Hepatocyte (in vitro differentiated cells): Measurements from ENCODE around the gene ACTL10. TPM values are rescaled to one million over a fixed set of nuclear protein-coding genes. Genes with fewer than 3 reads are reported as not detected.
A peak's percentile ranks its signal among the peaks of the same experiment; 100 is the strongest.

ENCODE experiments used
- DNase-seq: peaks from one replicate; pipeline ENCODE4 v3.0.0-alpha.2; 2016; ENCODE audit warnings: low spot score
- H2AFZ ChIP-seq: fragments of 200-600 bp; sonication (generic); 2 replicates; pipeline ENCODE4 v1.6.0; 2016; ENCODE audit warnings: antibody characterized with exemption, mild to moderate bottlenecking
- H3K27ac ChIP-seq: fragments of 200-600 bp; sonication (generic); 2 replicates; pipeline ENCODE4 v1.5.1; 2016; ENCODE audit warnings: mild to moderate bottlenecking
- H3K27me3 ChIP-seq: fragments of 200-600 bp; sonication (generic); 2 replicates; pipeline ENCODE4 v1.6.1; 2016
- H3K36me3 ChIP-seq: fragments of 200-600 bp; sonication (generic); replicated peaks from 2 replicates; pipeline ENCODE4 v1.5.1; 2016; ENCODE audit warnings: low read depth; ENCODE audit not compliant: insufficient read depth
- H3K4me1 ChIP-seq: fragments of 200-600 bp; sonication (generic); 2 replicates; pipeline ENCODE4 v1.5.1; 2016; ENCODE audit warnings: mild to moderate bottlenecking, moderate library complexity; ENCODE audit not compliant: insufficient read depth
- H3K4me2 ChIP-seq: fragments of 200-600 bp; sonication (generic); 2 replicates; pipeline ENCODE4 v1.6.0; 2016
- H3K4me3 ChIP-seq: fragments of 200-600 bp; sonication (generic); 2 replicates; pipeline ENCODE4 v1.5.1; 2016; ENCODE audit warnings: mild to moderate bottlenecking
- H3K79me2 ChIP-seq: fragments of 200-600 bp; sonication (generic); 2 replicates; pipeline ENCODE4 v1.6.0; 2017; ENCODE audit warnings: mild to moderate bottlenecking
- H3K9me2 ChIP-seq: fragments of 200-600 bp; sonication (generic); replicated peaks from 2 replicates; pipeline ENCODE4 v1.6.0; 2017; ENCODE audit warnings: mild to moderate bottlenecking; ENCODE audit not compliant: insufficient read depth
- H3K9me3 ChIP-seq: fragments of 200-600 bp; sonication (generic); 2 replicates; pipeline ENCODE4 v1.5.1; 2016; ENCODE audit warnings: low read depth, mild to moderate bottlenecking
- H4K20me1 ChIP-seq: fragments of 200-600 bp; sonication (generic); 2 replicates; pipeline ENCODE4 v1.6.0; 2016; ENCODE audit warnings: mild to moderate bottlenecking; ENCODE audit not compliant: insufficient read depth, poor library complexity, severe bottlenecking
- EZH2 ChIP-seq: fragments of 200-600 bp; sonication (generic); IDR thresholded peaks from 2 replicates; pipeline ENCODE4 v1.6.1; 2016; ENCODE audit warnings: antibody characterized with exemption, mild to moderate bottlenecking, borderline replicate concordance
- EZH2phosphoT487 ChIP-seq: fragments of 200-600 bp; sonication (generic); IDR thresholded peaks from one replicate; pipeline ENCODE4 v1.6.1; 2018; ENCODE audit warnings: antibody characterized with exemption, mild to moderate bottlenecking, low read depth, moderate library complexity; ENCODE audit not compliant: unreplicated experiment, severe bottlenecking
- WGBS: methylation state at CpG from one replicate; pipeline ENCODE4 v1.1.6; 2016; ENCODE audit warnings: low lambda C conversion rate; ENCODE audit errors: missing lambda C conversion rate; 5-methylcytosine and 5-hydroxymethylcytosine counted together
- polyA plus RNA-seq: library from polyadenylated mRNA; unstranded; fragments of >200 nt; fragmentation: Nextera tagmentation; extraction: Ambion mirVana; gene quantifications from 2 replicates; pipeline ENCODE4 v1.2.1, GENCODE V29; 2016
- total RNA-seq: library from RNA; depleted of rRNA; stranded (reverse); fragments of >200 nt; gene quantifications from 2 replicates; pipeline ENCODE4 v1.2.3, GENCODE V29; 2014
- TF ChIP-seq, protein P1 (sequence below): fragments of 200-600 bp; sonication (generic); IDR thresholded peaks from 2 replicates; pipeline ENCODE4 v1.5.1; 2016; ENCODE audit warnings: antibody characterized with exemption, mild to moderate bottlenecking; ENCODE audit not compliant: poor library complexity

The ACTL10 gene
- total and polyA plus RNA-seq, 2 experiments from 2014 or later = 0.17 to 2.6 TPM

DNA sequence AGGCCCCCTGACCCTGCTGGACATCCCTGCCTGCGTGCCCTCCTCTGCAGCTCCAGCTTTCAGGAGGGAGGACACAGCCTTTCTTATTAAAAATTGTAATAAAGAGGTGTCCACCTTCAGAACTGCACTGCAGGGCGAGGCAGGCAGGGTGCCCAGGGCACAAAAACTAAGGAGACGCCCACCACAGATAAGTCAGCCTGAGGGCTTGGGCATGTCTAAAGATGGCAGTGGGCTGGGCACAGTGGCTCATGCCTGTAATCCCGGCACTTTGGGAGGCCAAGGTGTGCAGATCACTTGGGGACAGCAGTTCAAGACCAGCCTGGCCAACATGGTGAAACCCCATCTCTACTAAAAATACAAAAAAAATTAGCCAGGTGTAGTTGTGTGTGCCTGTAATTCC is 11.6 kb upstream of the ACTL10 start:
- no peaks in the 10 kb centered on the region for H3K36me3 ChIP-seq
- WGBS = 81% methylated on average over 4 of the region's 4 CpGs
- no peak overlapping the region for H2AFZ ChIP-seq
- H4K20me1 ChIP-seq = no peaks in the 10 kb centered on the region
- H3K4me3 ChIP-seq = no peak overlapping the region
- no peak for DNase-seq
- peaks cover 26% of the 10 kb centered on the region for H3K4me1 ChIP-seq
- H3K9me2 ChIP-seq = no peaks in the 10 kb centered on the region
- TF ChIP-seq, protein P1, sequence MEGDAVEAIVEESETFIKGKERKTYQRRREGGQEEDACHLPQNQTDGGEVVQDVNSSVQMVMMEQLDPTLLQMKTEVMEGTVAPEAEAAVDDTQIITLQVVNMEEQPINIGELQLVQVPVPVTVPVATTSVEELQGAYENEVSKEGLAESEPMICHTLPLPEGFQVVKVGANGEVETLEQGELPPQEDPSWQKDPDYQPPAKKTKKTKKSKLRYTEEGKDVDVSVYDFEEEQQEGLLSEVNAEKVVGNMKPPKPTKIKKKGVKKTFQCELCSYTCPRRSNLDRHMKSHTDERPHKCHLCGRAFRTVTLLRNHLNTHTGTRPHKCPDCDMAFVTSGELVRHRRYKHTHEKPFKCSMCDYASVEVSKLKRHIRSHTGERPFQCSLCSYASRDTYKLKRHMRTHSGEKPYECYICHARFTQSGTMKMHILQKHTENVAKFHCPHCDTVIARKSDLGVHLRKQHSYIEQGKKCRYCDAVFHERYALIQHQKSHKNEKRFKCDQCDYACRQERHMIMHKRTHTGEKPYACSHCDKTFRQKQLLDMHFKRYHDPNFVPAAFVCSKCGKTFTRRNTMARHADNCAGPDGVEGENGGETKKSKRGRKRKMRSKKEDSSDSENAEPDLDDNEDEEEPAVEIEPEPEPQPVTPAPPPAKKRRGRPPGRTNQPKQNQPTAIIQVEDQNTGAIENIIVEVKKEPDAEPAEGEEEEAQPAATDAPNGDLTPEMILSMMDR = no peak
- peak overlapping the region; percentile 93 for H3K27ac ChIP-seq
- peak overlapping the region; percentile 46 for H3K4me2 ChIP-seq
- no peaks in the 10 kb centered on the region for H3K79me2 ChIP-seq
- H3K9me3 ChIP-seq = no peaks in the 10 kb centered on the region
- no peaks in the 10 kb centered on the region for H3K27me3 ChIP-seq

DNA sequence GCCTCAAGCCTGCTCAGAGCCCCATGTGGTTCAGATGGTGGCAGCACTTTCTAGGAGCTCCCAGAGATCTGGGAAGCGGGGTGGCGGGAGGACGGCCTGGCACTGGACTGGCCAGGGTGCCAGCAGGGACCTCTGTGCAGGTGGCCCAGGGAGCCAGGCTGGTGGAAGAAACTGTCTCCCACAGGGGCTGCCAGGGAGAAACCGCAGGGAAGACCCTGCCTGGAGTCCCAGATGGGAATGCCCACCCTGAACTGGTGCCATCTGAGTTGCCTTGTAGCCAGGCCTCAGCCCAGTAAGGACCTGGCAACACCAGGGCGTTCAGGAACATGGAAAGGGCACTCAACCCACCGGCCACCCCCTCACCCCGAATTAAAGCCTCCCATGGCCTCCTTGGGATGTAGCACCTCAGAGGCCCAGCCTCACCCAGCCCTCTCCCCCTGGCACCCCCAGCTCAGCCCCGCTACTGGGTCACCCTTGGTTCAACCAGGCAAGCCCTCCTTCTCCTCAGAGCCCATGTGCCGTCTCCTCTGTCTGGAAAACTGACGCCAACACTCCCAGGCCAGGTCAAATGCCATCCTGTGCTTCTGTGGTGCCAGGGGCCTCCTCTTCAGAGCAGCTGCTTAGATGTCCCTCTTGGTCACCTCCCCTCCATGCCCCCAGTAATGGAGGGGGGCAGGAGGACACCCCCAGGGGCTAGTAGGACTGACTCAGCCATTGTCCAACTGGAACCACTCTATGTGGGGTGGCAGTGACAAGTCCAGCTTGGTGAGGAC is 10.5 kb upstream of the ACTL10 start:
- DNase-seq = no peak
- over 99% methylated on average over 10 of the region's 10 CpGs for WGBS

DNA sequence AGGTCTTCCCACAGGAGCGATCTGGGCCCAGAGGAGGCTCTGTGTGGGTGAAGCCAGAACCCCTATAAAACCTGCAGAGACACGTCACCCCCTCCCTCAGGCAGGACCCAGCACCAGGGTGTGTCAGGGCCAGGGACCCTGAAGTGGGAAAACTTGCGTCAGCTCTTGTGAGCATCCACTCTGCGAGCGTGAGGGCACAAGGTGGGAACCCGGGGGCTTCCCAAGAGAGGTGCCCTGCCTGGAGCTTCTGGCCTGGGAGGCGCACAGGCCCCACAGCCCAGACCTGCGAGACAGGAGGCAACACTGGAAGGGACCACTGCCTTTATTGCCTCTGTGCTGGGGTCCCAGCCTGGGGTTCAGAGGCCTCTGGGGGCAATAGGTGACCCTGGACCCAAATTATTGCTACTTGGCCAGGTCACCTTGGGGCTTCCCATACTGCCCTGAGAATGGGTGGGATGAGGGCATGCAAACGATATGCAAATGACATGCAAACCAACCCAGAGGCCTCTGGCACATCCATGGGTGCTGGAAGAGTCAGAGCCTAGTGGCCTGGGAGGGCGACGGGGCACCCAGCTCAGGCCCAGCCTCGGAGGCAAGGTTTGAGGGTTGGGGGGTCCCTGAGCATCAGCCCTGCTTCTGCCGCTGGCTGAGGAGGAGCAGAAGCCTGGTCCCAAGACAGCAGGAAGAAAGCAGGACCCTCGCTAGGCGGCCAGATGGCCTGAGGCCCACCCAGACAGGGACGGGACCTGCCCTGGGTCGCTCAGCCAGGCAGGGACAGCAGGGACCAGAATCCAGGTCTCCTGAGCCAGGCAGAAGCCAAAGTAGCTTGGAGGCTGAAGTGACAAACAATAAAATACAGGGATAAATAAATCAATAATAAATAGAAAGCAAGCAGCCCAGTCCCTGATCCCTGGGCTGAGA is 9.7 kb upstream of the ACTL10 start:
- H3K27ac ChIP-seq = no peak overlapping the region
- no peak overlapping the region for H3K4me3 ChIP-seq
- WGBS = 96% methylated on average over 17 of the region's 17 CpGs
- H2AFZ ChIP-seq = no peak overlapping the region
- H4K20me1 ChIP-seq = no peaks in the 10 kb centered on the region
- H3K9me3 ChIP-seq = no peaks in the 10 kb centered on the region
- no peaks in the 10 kb centered on the region for H3K27me3 ChIP-seq
- no peaks in the 10 kb centered on the region for H3K9me2 ChIP-seq
- H3K4me1 ChIP-seq = peaks cover 26% of the 10 kb centered on the region
- H3K79me2 ChIP-seq = peaks cover 6% of the 10 kb centered on the region
- no peaks in the 10 kb centered on the region for H3K36me3 ChIP-seq
- no peak for DNase-seq
- H3K4me2 ChIP-seq = no peak overlapping the region
- no peak for TF ChIP-seq EZH2phosphoT487
- TF ChIP-seq, protein P1 = no peak
- no peak for TF ChIP-seq EZH2

More for the DNA sequence above, 10.5 kb upstream of the ACTL10 start:
- Histone ChIP-seq H2AFZ (no peak overlapping the region), H3K4me1 (peaks cover 26% of the 10 kb centered on the region), H3K27me3 (no peaks in the 10 kb centered on the region), H3K36me3 (no peaks in the 10 kb centered on the region), H3K79me2 (no peaks in the 10 kb centered on the region), H3K9me3 (no peaks in the 10 kb centered on the region), H4K20me1 (no peaks in the 10 kb centered on the region), H3K9me2 (no peaks in the 10 kb centered on the region), H3K4me3 (no peak overlapping the region), H3K27ac (no peak overlapping the region), H3K4me2 (no peak overlapping the region)
- TF ChIP-seq EZH2phosphoT487 = no peak
- TF ChIP-seq, protein P1 = no peak
- no peak for TF ChIP-seq EZH2
